ENCODE data around the gene NAA11. TPM values are rescaled to one million over a fixed set of nuclear protein-coding genes. Genes with fewer than 3 reads are reported as not detected.

NAA11 gene
- total RNA-seq, 1 experiment from 2014 or later, result not detected

DNA sequence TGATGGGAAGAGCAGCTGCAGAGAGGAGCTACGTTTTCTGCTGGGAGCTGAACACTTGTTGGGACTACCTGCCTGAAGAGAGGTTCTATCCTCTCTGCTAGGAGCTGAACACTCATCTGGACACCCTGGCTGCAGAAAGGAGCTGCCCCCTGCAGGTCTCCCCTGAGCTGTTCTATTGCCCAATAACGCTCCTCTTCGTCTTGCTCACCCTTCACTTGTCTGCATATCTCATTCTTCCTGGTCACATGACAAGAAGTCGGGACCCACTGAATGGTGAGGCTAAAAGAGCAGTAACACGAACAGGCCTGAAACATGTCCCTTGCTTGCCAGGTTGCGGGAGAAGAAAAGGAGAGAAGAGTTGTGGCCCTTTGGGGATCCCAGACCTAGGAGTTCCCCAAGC is 27.8 kb downstream of the NAA11 start:
- no peak overlapping the region for H2BK120ac ChIP-seq (ENCODE audit: low read depth, low read length, poor library complexity, severe bottlenecking)
- no peaks in the 10 kb centered on the region for H3K36me3 Mint-ChIP-seq (ENCODE audit: insufficient read depth in 1 of 3, low read depth in 3 of 3)
- no peak overlapping the region for H2BK20ac ChIP-seq (ENCODE audit: low read depth, low read length, poor library complexity, severe bottlenecking)

More for the DNA sequence above, 27.8 kb downstream of the NAA11 start:
- H2BK12ac ChIP-seq (ENCODE audit: insufficient read length, low read depth, low read length), result no peak overlapping the region
- H4K91ac ChIP-seq (ENCODE audit: insufficient read length, low read depth, low read length), result no peak overlapping the region
- no peak overlapping the region for H4K8ac ChIP-seq (replicated peaks; ENCODE audit: insufficient read length, low read depth, low read length)
- H2BK5ac ChIP-seq (ENCODE audit: insufficient read length, low read length), result no peak overlapping the region
- no peak overlapping the region for H2BK15ac ChIP-seq (ENCODE audit: low read depth, low read length)
- H4K5ac ChIP-seq (ENCODE audit: insufficient read length, low read depth, low read length), result no peak overlapping the region
- WGBS (ENCODE audit: extremely low coverage, insufficient read length, low lambda C conversion rate), result no CpG with 5 or more reads among the region's 6 CpGs
- H3K56ac ChIP-seq (ENCODE audit: insufficient read length, low read depth, low read length), result no peak overlapping the region
- no peaks in the 10 kb centered on the region for H3K9me3 ChIP-seq (ENCODE audit: control insufficient read depth, low read depth, low read length)
- no peak for DNase-seq
- no peak overlapping the region for H3K4me3 Mint-ChIP-seq
- no peaks in the 10 kb centered on the region for H4K20me1 ChIP-seq (ENCODE audit: control insufficient read depth, insufficient read depth, insufficient read length)
- H3T11ph ChIP-seq (ENCODE audit: low read length), result no peak overlapping the region
- H3K4me1 ChIP-seq (ENCODE audit: insufficient read depth, low read length), result no peaks in the 10 kb centered on the region
- no peak overlapping the region; the same call in 1 of the 2 replicates for H3K14ac ChIP-seq (ENCODE audit: insufficient read depth, low read length)
- no peak overlapping the region for H3K27ac ChIP-seq (ENCODE audit: insufficient read length, low read depth, low read length)
- H3K9me3 Mint-ChIP-seq, result no peaks in the 10 kb centered on the region
- no peaks in the 10 kb centered on the region for H3K79me1 ChIP-seq (ENCODE audit: insufficient read depth, low read depth, low read length, poor library complexity, severe bottlenecking)
- no peaks in the 10 kb centered on the region for H3K4me1 Mint-ChIP-seq
- peak overlapping the region in 1 of 3 experiments; percentile 44; a peak in 1 of 7 replicates for H3K27ac Mint-ChIP-seq
- H3K27me3 Mint-ChIP-seq (ENCODE audit: low read depth), result no peaks in the 10 kb centered on the region; the same call in 1 of the 2 replicates
- H3K9ac ChIP-seq (ENCODE audit: extremely low read depth, insufficient read length, low read length), result no peak overlapping the region
- H2AK5ac ChIP-seq (ENCODE audit: insufficient read length, low read length), result no peak overlapping the region
- H3K79me2 ChIP-seq (ENCODE audit: insufficient read depth, low read length), result no peaks in the 10 kb centered on the region
- no peak overlapping the region for H2AFZ ChIP-seq (ENCODE audit: low read length)
- no peaks in the 10 kb centered on the region for H3K23me2 ChIP-seq (ENCODE audit: insufficient read length, low read depth, low read length, poor library complexity, severe bottlenecking)
- H3K23ac ChIP-seq (ENCODE audit: insufficient read length, low read depth, low read length), result no peak overlapping the region
- no peak overlapping the region for H3K18ac ChIP-seq (ENCODE audit: insufficient read length, low read depth, low read length)
- H3K4ac ChIP-seq (ENCODE audit: low read depth, low read length), result no peak overlapping the region
- H3K27me3 ChIP-seq (ENCODE audit: insufficient read depth, low read length), result no peaks in the 10 kb centered on the region
- H3K4me2 ChIP-seq (ENCODE audit: insufficient read depth, insufficient read length, low read length), result no peak overlapping the region
- TF ChIP-seq, protein P1, sequence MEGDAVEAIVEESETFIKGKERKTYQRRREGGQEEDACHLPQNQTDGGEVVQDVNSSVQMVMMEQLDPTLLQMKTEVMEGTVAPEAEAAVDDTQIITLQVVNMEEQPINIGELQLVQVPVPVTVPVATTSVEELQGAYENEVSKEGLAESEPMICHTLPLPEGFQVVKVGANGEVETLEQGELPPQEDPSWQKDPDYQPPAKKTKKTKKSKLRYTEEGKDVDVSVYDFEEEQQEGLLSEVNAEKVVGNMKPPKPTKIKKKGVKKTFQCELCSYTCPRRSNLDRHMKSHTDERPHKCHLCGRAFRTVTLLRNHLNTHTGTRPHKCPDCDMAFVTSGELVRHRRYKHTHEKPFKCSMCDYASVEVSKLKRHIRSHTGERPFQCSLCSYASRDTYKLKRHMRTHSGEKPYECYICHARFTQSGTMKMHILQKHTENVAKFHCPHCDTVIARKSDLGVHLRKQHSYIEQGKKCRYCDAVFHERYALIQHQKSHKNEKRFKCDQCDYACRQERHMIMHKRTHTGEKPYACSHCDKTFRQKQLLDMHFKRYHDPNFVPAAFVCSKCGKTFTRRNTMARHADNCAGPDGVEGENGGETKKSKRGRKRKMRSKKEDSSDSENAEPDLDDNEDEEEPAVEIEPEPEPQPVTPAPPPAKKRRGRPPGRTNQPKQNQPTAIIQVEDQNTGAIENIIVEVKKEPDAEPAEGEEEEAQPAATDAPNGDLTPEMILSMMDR (conservative IDR thresholded peaks at IDR 0.05), result no peak

All from H9 (cell line).